GM19239 (cell line): ENCODE data around the gene CLPX.
A peak's percentile ranks its signal among the peaks of the same experiment; 100 is the strongest.
"Not testable (repeated sequence)": the region's sequence is repeated elsewhere in the genome, so short reads cannot be mapped to it uniquely, and the experiment has no call there.

Experiments used
- DNase-seq: peaks from one replicate; pipeline ENCODE4 v3.0.0; 2011; ENCODE audit warnings: low spot score; ENCODE audit not compliant: insufficient read length
- FAIRE-seq: peaks from 2 replicates; lab custom pipeline; 2011; peaks lifted over from hg19 to GRCh38; lab: Jason Lieb, UNC

The CLPX gene

DNA sequence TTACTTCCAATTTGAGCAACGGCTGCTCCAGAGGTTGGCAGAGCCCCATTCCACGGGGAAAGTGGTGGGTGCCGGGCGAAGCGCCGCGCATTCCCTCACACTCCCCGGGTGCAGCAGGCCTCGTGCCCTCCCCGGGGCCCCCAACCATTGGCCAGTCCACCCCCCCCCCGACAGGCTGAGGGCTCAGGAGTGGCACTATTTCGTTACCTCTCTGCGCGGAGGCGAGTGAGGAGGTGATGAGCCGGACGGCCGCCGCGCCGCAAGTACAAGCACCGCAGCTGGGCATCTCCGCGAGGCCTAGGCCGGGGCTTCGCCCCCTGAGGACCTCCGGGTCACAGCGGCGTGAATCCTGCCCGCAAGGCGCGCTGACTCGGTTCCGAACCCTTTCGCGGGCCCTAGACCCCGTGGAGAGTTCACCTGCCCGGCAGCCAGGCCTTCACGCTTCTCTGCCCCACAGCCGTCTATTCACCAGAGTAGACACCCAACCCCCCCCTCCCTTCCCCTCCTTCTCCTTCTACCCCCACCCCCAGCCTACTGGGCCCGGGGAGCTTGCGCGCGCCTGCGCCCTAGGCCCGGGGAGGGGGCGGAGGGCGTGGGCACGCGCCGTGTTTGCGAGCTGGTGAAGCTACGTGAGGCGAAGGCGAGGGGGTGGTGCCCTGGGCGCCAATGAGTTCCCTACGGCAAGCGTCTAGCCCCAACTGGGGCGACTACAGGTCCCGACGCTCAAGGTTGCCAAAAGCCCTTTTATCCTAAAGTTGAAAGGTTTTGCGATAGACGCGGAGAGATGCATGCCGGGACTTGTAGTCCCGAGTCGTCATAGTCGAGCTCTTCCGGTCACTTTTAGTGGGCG is at the start of gene CLPX:
Gene CLPX (minus strand): TSS at position 475 of the 850 bp plus-strand sequence. CDS start 189 bp downstream, at position 286.
- peak; percentile 88 for FAIRE-seq
- peak; percentile 70 for DNase-seq

DNA sequence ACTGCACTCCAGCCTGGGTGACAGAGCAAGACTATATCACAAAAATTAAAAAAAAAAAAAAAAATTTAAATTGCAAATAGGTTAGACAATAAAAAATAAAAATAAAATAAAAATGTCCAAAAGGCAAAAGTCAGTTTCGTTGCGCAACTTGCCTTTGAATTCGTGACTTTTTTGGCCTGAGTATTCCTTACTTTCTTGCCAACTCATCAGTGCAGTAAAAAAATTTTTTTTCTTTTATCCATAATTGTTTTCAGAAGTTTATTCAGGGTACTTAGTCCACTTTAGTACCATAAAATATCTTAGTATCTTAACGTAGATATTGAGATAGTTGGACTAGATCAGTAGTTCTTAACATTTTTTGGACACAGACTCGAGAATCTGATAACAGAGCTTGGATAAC is 48.6 kb upstream of the CLPX start:
- FAIRE-seq: no peak
- DNase-seq: no peak

DNA sequence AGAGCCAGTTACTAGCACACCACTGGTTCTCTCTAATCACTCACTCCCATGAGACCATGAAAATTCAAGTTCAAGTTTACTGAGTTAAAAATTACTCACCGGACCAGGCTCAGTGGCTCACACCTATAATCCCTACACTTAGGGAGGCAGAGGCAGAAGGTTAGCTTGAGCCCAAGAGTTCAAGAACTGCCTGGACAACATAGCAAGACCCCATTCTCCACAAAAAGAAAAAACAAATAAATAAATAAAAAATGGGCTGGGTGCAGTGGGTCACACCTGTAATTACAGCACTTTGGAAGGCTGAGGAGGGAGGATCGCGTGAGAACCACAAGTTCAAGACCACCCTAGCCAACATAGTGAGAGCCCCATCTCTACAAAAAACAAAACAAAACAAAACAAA is 47.4 kb upstream of the CLPX start:
- DNase-seq: no peak
- FAIRE-seq: no peak

DNA sequence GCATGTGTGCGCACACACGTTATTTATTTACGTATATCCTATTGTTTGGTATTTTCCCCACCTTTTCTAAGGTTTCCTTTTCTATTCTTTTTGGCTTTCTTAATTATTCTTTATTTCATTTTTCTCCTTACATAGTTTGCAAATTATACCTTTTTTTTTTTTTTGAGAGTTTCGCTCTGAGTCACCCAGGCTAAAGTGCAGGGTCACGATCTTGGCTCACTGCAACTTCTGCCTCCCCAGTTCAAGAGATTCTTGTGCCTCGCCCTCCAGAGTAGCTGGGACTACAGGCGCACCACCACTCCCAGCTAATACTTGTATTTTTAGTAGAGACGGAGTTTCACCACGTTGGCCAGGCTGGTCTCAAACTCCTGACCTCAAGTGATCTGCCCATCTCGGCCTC is 46.2 kb upstream of the CLPX start:
- no peak for FAIRE-seq
- DNase-seq: no peak

DNA sequence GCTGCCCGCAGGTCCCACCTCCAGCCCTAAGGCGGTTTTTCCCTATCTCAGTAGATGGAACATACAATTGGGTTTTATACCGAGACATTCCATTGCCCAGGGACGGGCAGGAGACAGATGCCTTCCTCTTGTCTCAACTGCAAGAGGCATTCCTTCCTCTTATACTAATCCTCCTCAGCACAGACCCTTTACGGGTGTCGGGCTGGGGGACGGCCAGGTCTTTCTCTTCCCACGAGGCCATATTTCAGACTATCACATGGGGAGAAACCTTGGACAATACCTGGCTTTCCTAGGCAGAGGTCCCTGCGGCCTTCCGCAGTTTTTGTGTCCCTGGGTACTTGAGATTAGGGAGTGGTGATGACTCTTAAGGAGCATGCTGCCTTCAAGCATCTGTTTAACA is 41.8 kb upstream of the CLPX start:
- not testable (repeated sequence) for DNase-seq, FAIRE-seq

DNA sequence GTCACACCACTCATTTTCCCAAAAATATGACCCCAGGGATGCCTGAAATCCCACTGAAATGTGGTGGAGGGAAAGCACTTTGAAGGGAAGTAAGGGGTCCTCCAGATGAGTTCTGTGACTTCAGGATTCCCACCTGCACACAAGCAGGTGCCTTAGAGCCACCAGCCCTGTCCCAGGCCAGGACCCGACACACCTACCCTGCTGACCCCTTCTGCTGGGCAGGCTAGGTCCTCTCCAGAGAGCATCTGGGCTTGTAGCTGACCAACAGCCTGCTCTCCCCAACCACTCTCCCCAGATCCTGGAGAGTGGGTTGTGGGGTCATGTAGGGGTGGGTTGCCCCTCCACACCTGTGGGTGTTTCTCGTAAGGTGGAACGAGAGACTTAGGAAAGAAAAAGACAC is 41.1 kb upstream of the CLPX start:
- no peak for FAIRE-seq

DNA sequence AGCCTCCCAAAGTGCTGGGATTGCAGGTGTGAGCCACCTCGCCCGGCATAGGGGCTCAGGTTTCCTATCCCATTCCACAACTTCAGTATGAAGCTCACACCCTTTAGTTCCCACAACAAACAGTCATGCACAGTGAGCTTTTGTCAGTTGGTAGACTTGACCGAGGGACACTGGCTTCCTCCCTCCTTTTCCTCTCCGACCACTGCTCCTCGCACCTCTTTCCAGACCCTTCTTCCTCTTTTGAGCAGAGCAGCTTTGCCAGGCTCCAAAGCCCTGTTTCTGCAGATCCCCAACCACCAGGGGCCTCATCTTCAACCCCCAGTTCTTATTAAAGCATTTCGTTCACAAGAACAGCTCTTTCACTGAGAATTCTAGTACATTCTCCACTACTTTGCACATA is 38.9 kb upstream of the CLPX start:
- DNase-seq (no peak), FAIRE-seq (no peak)

More for the DNA sequence above, 41.1 kb upstream of the CLPX start:
- DNase-seq: no peak

DNA sequence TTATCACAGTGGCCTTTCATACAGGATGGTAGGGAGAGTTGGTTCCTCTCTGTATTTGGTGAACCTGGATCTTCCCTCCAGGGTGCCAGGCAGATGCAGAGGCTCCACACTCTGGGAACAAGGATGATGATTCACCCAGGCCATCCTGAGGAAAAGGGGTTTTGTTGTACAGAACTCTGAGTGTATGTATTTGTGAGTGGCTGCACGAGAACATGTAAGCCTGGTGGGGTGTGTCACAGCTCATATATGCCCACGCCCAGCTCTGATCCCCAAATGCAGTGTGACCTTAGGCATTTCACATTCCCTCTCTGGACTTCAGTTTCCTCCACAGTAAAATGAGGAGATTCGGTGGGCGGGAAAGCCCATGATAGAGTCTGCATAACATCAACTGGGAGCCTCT is 37.7 kb upstream of the CLPX start:
- FAIRE-seq (no peak), DNase-seq (no peak)

DNA sequence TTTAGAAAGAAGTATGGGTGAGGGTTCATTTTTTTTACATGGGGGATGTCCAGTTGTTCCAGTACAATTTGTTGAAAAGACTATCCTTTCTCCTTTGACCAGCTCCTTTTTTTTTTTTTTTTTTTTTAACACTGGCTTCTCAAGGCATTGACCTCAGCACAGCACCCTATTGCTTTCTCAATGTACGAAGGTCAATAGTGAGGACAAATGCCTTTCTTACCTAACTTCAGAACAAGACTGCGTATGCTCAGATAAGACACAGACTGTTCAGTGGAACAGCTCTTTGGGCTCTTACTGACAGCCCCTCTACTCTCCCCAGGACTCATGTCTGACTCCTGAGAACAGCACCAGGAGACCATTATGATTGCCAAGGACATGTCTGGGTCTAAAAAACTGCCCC is 36.6 kb upstream of the CLPX start:
- DNase-seq: no peak
- no peak for FAIRE-seq

DNA sequence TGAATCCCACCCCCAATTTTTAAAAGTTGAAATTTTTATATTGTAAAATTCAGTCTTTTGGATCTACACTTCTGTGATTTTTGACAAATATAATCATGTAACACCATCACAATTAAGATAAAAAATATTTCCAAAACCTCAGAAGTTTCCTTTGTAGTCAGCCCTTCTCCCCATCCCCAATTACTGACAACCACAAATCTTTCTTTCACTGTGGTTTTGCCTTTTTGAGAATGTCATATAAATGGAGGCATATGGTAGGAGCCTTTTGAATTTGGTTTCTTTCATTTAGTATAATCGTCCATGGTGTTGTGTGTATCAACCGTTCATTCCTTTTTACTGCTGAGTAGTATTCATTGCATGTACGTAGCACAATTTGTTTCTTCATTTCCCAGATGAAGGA is 34.0 kb upstream of the CLPX start:
- no peak for DNase-seq
- FAIRE-seq: no peak

DNA sequence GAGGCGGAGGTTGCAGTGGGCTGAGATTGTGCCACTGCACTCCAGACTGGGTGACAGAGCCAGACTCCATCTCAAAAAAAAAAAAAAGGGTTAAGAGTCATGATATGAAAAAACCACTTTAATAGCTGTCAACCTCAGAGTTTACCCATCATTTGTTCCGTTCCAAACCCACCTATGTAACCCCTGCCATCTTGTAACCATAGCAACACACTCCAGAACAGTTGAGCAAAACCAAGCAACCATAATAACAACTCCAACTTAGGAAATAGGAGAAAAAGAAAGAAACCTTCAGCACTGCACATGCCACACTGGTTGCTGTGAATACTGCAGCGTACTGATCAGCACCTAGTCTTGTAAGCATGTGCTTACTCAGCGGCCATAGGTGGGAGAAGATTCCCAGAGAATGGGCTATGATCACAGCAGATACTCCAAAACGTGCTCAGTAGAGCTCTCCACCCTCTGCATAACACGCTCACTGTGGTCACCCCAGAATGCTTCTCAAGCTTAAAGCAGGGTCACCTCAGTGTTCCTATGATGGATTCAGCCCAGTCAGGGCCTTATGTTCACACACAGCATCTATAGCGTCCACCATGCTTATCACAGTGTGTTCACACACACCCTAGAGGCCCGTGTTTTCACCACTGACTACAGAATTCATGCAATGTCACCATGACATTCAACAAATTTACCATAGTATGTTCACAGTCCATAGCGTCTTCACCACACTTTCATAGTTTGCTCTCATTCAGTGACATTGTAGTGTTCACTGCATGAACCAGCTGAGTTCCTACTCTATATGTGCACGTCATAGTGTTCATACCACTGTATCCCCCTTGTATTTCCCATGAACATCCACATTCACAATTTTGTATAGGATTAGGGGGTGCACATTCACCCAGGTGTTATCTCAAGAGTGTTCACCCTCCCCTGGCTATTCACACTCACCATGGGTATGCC is 32.7 kb upstream of the CLPX start:
- DNase-seq (no peak), FAIRE-seq (no peak)

DNA sequence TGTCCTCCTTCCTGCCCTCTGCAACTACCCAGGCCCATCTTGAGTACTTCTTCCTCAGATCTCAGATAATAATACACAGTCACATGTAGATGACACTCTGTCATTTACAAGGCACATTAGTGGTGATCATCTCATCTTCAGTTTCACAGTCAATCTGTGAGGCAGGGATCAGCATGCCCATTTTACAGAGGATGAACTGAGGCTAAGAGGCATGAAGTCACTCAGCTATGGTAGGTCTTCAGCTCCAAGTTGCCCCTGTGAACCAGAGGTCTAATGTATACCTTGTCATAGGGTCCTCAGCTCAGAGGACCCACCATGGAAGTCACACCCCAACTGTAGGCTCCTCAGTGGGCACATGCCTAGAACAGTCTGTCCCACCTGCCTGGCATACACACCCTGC is 30.4 kb upstream of the CLPX start:
- FAIRE-seq (no peak), DNase-seq (no peak)

DNA sequence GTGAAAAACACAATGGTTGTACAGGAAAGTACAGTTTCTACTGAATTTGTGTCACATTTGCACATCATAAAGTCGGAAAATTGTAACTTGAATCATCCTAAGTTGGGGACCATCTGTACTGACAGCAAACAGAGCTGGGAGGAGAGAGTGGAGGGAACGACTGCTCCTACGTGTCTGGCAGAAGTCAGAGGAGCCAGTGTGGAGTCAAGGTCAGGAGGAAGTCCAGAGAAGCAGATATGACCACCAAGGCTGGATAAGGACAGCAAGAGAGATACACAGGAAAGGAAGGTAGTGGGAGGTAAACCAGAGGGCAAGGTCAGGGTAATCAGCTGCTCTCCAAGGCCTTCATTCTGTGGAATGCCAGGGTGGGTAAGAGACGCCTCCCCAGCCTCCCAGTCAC is 28.9 kb upstream of the CLPX start:
- FAIRE-seq (no peak), DNase-seq (no peak)

DNA sequence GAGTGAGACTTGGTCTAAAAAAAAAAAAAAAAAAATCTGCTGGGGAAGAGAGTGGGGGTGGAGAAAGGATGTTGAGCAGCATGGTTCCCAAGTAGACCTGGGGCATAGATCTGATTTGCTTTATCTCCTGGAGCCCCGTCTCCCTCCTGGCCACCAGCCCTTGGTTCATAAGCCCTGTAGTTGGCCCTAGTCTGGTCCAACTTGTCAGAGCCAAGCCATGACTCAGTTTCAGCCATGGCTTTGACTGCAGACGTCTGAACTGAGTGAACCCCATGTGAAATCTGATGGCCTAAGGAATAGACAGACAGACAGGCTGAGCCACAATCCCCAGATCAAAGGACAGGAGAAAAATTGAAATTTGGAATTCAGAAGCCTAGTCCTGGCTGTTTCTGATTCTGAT is 28.1 kb upstream of the CLPX start:
- FAIRE-seq: no peak

DNA sequence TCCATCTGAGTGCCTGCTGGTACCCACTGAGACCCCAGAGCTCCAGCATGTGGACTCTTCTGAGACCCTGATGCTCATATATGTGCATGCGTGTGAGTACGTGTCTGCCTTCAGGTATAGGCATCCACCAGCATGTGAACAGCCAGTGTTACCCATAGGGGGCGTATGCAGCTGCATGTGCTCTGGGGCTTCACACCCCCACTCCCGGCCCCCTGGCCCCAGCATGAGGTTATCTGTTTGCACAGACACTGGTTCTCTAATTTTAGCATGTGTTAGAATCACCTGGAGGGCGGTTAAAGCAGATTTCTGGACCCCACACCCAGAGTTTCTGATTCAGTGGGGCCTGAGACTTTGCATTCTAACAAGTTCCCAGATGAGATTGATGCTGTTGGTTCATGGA is 27.0 kb upstream of the CLPX start:
- FAIRE-seq (no peak), DNase-seq (peak; percentile 18)

More for the DNA sequence above, 28.1 kb upstream of the CLPX start:
- no peak for DNase-seq

DNA sequence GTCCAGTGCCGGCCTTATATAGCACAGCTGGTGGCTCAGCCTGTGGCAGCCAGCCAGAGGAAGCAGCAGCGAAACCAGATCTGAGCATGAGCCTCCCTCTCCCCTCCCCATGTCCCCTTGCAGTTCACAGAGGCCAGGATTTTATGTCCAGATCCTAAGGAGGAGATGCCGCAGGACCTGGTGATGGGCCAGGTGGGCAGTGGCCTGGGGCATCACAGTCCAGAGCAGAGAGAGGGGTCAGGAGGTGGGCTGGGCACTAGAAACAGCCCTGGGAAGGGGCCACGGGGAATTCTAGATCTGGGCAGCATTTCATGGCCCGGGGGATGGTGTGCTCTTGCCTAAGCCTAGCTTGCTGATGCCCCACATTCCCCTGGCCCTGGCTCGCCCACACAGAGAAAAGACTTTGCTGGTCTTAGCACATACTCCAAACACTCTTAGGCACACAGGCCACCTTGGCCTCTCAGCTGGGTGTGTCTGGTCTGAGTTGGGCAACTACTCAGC is 26.4 kb upstream of the CLPX start:
- FAIRE-seq (no peak), DNase-seq (no peak)

DNA sequence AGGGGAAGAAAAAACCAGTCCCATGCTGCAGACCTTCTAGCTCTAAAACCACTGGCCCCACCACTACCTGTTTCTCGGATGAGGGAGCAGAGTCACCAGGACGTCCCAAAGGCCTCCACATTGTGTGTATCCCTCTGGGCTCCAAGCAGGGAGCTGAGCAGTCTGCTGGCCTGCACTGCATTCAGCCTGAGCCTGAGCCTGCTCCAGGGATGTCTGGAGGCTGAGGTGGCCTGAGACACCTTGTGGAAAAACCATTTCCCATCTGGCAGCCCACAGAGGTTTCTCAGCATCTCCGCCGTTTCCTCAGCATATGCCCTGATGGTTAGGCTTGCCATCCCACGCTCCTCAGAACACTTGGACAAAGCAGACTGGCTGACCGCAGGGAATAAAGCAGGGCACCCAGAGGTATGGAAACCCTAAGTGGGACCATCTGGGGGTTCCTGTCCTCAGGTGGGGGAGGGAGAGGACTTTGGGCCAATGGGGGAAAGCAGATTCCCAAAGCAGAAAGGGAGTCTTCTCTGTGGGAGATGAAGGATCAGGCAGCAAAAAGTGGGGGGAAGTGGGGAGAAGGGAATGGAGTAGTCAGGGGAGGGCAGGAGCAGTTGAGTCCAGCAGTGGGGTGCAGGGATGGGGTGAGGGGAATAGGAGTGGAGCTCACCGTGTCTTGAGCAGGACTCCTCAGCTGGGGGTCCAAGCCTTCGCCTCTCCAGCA is 25.8 kb upstream of the CLPX start, which contains the start of gene CILP:
Gene CILP (minus strand): TSS at position 704 of the 712 bp plus-strand sequence. CDS start 1,718 bp downstream, outside the sequence.
- FAIRE-seq (no peak), DNase-seq (no peak)

DNA sequence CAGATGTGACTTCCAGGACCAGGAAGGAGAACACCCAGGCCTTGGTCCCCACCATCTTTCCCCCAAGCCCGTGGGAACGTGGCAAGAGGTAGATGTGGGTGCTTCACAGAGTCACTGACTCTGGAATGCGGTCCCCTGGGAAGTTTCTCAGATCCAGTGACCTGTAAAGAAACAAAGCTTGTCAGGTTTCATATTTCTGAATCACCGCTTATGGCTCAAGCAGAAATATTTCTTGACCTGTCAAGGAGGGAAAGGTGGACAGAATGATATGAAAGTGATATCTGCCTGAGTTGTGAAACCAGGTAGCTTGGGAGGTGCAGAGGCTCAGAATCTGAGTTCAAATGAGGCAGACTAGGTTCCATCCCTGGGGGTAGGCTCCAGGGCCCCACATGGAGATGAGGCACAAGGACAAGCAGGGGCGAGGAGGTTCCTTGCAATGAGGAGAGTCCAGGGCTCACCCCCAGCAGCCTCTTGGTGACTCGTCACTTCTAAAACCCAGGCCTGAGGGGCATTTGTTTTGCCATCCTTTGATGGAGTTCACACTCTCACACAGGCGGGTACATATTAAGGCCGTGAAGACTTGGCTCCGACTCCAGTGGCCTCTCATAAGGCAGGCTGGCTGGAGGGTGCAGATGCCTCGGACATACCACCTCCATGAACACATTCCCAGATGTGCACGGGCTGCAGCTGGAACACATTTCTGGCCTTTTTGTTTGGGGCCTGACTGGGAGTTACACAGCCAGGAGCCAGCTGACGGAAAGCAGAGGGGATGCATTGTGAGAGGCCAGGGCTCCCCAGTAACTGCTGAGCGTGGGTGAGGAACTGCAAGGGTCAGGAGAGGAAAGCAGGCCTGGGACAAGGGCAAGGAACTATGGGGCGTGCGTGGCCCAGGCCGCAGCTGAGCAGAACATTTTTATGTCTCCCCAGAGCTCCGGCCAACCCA is 24.8 kb upstream of the CLPX start:
- FAIRE-seq: no peak

DNA sequence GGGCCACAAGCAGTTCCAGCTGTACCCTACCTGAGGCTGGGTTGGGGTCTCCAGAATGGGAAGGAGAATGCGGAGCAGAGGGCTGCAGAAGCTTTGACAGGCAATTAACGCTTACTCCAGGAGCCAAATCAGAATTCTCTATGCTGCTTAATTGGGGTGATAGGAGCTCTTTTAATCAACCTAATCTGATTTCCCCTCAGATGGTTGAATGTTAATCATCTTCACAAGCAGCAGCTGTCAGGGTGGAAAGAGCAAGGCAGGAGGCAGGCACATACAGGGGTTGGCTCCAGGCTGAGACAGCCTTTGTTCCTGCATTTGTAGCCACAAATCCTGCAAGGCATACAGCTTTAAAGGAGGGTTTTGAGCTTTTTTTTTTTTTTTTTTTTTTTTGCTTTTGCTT is 23.5 kb upstream of the CLPX start:
- DNase-seq (no peak), FAIRE-seq (no peak)

More for the DNA sequence above, 24.8 kb upstream of the CLPX start:
- no peak for DNase-seq
